Uterus (tissue), 2 donors: Measurements from ENCODE around the gene C5orf47.

Source experiments
- CTCF ChIP-seq, 4 experiments: fragments of 200-600 bp in 2 of 4; fragments of 450-650 bp in 2 of 4; sonication (generic) in 2 of 4; IDR thresholded peaks; one replicate each; pipeline ENCODE4 v1.5.1; 2016 to 2019; ENCODE audit warnings: antibody characterized with exemption in 4 of 4, mild to moderate bottlenecking in 2 of 4, moderate library complexity in 1 of 4
- POLR2A ChIP-seq, 2 donors: fragments of 450-650 bp; IDR thresholded peaks; one replicate each; pipeline ENCODE4 v1.6.1; 2016; ENCODE audit warnings: antibody characterized with exemption in 2 of 2, mild to moderate bottlenecking in 1 of 2, moderate library complexity in 1 of 2

- TF ChIP-seq POLR2A (IDR thresholded peaks at IDR 0.05): no peak
- TF ChIP-seq CTCF (IDR thresholded peaks at IDR 0.05): no peak
Measured at GRCh38 chr5:173944511-173944910, 44.5 kb upstream of the C5orf47 start.
